ENCODE data around the gene KRT84. TPM values are rescaled to one million over a fixed set of nuclear protein-coding genes. Genes with fewer than 3 reads are reported as not detected.

Gene KRT84
- total and polyA plus RNA-seq, 5 donors from 2014 or later, result not detected

DNA sequence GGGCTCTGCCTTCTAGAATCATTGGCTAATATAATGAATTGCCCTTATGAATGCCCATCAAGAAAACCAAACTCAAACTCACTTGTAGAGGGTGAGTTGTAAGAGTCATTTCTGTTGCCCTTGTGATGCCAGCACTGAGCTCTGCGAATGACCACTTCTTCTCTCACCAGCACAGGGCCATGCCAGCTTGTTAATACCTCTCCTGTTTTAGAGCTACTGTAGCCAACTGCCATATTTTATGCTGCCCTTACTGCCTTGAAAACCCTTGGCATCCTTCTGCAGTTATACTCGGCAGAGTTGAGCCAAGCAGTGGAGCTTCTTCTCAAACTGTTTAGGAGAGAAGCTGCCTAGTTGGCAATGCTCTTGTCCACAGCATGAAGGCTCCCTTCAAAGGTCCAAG is 40.6 kb upstream of the KRT84 start:
- Mint-ChIP-seq H3K27me3 (peaks cover 14% of the 10 kb centered on the region), H3K27ac (no peak overlapping the region), H3K9me3 (no peaks in the 10 kb centered on the region), H3K4me1 (no peaks in the 10 kb centered on the region), H3K4me3 (no peak overlapping the region), H3K36me3 (no peaks in the 10 kb centered on the region)
- no peaks in the 10 kb centered on the region for H3K4me1 ChIP-seq (ENCODE audit: control insufficient read depth, insufficient read depth, low read length, poor library complexity, severe bottlenecking)
- no peaks in the 10 kb centered on the region for H3K9me3 ChIP-seq (ENCODE audit: control insufficient read depth in 2 of 2, low read length in 2 of 2)
- ATAC-seq (ENCODE audit: low read depth in 2 of 2), result no peak
- no peaks in the 10 kb centered on the region for H3K36me3 ChIP-seq (ENCODE audit: control insufficient read depth, insufficient read depth, low read length)
- H3K27ac ChIP-seq (ENCODE audit: insufficient read depth, low read length, poor library complexity, severe bottlenecking), result no peak overlapping the region
- H3K4me3 ChIP-seq (ENCODE audit: low read depth, low read length), result no peak overlapping the region
- no peak for DNase-seq
- no peaks in the 10 kb centered on the region for H3K27me3 ChIP-seq (ENCODE audit: control insufficient read depth, insufficient read depth, low read length)

DNA sequence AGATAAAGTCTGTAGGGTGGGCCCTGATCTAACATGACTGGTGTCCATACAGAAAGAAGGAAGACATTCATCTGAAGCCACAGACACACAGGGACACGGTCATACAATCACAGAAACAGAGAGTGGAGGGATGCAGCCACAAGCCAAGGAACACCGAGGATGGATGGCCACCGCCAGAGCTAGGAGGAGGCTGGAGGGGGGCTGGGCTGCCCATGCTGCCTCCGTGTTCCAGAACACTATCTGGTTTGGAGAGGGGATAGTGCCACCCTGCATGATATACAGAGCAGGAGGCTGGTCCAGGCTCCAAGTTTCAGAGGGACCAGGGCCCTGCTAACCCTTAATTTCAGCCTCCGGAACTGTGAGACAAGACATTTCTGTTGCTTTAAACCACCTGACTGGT is 40.0 kb upstream of the KRT84 start:
- H3K4me3 Mint-ChIP-seq, result no peak overlapping the region
- H3K27ac Mint-ChIP-seq, result no peak overlapping the region
- no peaks in the 10 kb centered on the region for H3K4me1 Mint-ChIP-seq
- no peak for ATAC-seq (ENCODE audit: low read depth in 2 of 2)
- no peaks in the 10 kb centered on the region for H3K9me3 ChIP-seq (ENCODE audit: control insufficient read depth in 2 of 2, low read length in 2 of 2)
- H3K27me3 Mint-ChIP-seq, result peaks cover 16% of the 10 kb centered on the region
- H3K36me3 Mint-ChIP-seq, result no peaks in the 10 kb centered on the region
- H3K27ac ChIP-seq (ENCODE audit: insufficient read depth, low read length, poor library complexity, severe bottlenecking), result no peak overlapping the region
- no peaks in the 10 kb centered on the region for H3K27me3 ChIP-seq (ENCODE audit: control insufficient read depth, insufficient read depth, low read length)
- no peaks in the 10 kb centered on the region for H3K4me1 ChIP-seq (ENCODE audit: control insufficient read depth, insufficient read depth, low read length, poor library complexity, severe bottlenecking)
- no peaks in the 10 kb centered on the region for H3K36me3 ChIP-seq (ENCODE audit: control insufficient read depth, insufficient read depth, low read length)
- no peaks in the 10 kb centered on the region for H3K9me3 Mint-ChIP-seq
- no peak overlapping the region for H3K4me3 ChIP-seq (ENCODE audit: low read depth, low read length)
- no peak for DNase-seq

DNA sequence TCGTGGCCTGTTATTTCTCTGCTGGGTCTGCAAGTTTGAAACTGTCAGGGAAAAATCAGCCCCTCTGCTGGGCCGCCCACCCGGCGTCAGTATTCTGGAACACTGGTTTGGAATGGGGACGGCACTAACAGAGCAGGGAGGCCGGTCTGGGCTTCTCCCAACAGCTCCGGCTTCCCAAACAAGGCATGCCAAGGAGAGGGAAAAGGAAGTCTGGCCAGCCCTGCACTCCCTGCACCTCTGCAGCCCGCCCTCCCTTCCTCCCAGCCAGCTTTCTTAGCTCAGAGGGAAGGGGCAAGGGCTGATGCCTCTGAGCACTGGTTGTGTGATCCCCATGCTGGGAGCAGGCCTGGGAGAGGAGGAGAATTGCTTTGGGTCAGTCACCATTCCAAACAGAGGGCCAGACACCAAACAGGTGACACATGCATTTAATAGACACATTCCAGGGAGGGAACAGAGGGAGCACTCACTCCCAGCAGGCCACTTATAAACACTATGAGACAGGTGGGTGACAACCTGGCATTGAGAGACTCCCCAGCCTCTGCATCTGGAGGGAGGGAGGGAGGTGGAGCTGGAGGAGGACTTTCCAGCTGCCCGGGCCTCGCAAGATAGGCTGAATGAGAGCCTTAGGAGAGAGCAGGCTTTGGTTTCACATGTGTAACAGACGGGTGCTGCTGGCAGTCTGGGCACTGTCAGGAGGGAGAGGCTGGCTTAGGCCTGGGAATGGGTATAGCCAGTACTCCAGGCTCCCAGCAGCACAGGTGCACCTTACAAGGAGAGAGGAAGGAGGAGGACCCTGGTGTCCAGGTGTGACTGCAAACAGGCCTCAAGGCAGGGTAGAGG is 38.4 kb upstream of the KRT84 start:
- no peak for ATAC-seq (ENCODE audit: low read depth in 2 of 2)
- Histone ChIP-seq H3K36me3 (ENCODE audit: control insufficient read depth, insufficient read depth, low read length) (no peaks in the 10 kb centered on the region), H3K27ac (ENCODE audit: insufficient read depth, low read length, poor library complexity, severe bottlenecking) (no peak overlapping the region), H3K4me3 (ENCODE audit: low read depth, low read length) (no peak overlapping the region), H3K27me3 (ENCODE audit: control insufficient read depth, insufficient read depth, low read length) (no peaks in the 10 kb centered on the region), H3K4me1 (ENCODE audit: control insufficient read depth, insufficient read depth, low read length, poor library complexity, severe bottlenecking) (no peaks in the 10 kb centered on the region), H3K9me3 (ENCODE audit: control insufficient read depth in 2 of 2, low read length in 2 of 2) (no peaks in the 10 kb centered on the region)
- no peaks in the 10 kb centered on the region for H3K4me1 Mint-ChIP-seq
- no peak overlapping the region for H3K4me3 Mint-ChIP-seq
- no peak overlapping the region for H3K27ac Mint-ChIP-seq
- H3K9me3 Mint-ChIP-seq, result no peaks in the 10 kb centered on the region
- peaks cover 18% of the 10 kb centered on the region for H3K27me3 Mint-ChIP-seq
- DNase-seq, result no peak
- no peaks in the 10 kb centered on the region for H3K36me3 Mint-ChIP-seq

DNA sequence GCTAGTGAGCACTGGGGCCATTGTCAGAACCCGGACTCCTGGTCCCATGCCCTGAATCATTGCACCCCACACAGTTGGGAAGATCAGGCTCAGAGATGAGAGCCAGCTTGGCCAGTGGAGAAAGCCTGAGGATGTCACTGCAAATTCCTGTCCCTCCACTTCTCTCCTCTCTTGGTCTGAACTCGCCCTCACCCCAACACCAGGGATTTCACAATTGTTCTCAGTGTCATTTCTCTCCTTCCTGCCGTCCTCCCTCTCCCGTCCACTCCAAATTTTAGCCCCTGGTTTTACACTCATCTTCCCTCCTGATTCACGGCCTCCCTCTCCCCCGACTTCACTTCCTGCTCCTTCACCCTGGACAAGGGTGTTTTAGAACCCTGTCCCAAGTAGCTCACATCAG is 37.6 kb upstream of the KRT84 start:
- Mint-ChIP-seq H3K4me1 (no peaks in the 10 kb centered on the region), H3K27me3 (peaks cover 14% of the 10 kb centered on the region), H3K36me3 (no peaks in the 10 kb centered on the region), H3K9me3 (no peaks in the 10 kb centered on the region), H3K4me3 (no peak overlapping the region), H3K27ac (no peak overlapping the region)
- Histone ChIP-seq H3K4me3 (ENCODE audit: low read depth, low read length) (no peak overlapping the region), H3K9me3 (ENCODE audit: control insufficient read depth in 2 of 2, low read length in 2 of 2) (no peaks in the 10 kb centered on the region), H3K4me1 (ENCODE audit: control insufficient read depth, insufficient read depth, low read length, poor library complexity, severe bottlenecking) (no peaks in the 10 kb centered on the region), H3K27ac (ENCODE audit: insufficient read depth, low read length, poor library complexity, severe bottlenecking) (no peak overlapping the region), H3K27me3 (ENCODE audit: control insufficient read depth, insufficient read depth, low read length) (no peaks in the 10 kb centered on the region), H3K36me3 (ENCODE audit: control insufficient read depth, insufficient read depth, low read length) (no peaks in the 10 kb centered on the region)
- ATAC-seq (ENCODE audit: low read depth in 2 of 2) (no peak), DNase-seq (no peak)

DNA sequence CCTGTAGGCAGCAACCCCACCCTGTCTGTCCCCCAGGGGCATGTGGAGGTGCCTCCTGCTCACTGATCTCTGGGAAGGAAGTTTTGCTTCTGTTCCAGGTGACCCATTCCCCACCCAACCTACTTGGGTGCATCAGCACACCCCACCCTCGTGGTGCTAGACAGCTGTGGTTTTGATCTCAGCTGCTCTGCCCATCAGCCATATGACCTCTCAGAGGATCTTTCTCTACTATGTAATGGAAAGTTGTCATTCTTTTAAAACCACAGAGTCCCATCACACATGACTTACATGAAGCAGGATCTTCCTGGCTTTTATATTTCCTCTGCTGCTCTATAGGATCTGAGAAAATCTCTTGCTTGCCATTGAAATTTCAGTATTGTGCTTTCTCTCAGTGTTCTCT is 34.2 kb upstream of the KRT84 start:
- H3K4me3 Mint-ChIP-seq, result no peak overlapping the region
- peaks cover 14% of the 10 kb centered on the region for H3K27me3 Mint-ChIP-seq
- no peak overlapping the region for H3K27ac Mint-ChIP-seq
- ATAC-seq (ENCODE audit: low read depth in 2 of 2), result no peak
- no peaks in the 10 kb centered on the region for H3K9me3 Mint-ChIP-seq
- no peaks in the 10 kb centered on the region for H3K36me3 Mint-ChIP-seq
- H3K4me1 Mint-ChIP-seq, result no peaks in the 10 kb centered on the region
- no peaks in the 10 kb centered on the region for H3K36me3 ChIP-seq (ENCODE audit: control insufficient read depth, insufficient read depth, low read length)
- no peaks in the 10 kb centered on the region for H3K4me1 ChIP-seq (ENCODE audit: control insufficient read depth, insufficient read depth, low read length, poor library complexity, severe bottlenecking)
- H3K4me3 ChIP-seq (ENCODE audit: low read depth, low read length), result no peak overlapping the region
- no peak for DNase-seq
- peaks cover 3% of the 10 kb centered on the region for H3K27me3 ChIP-seq (ENCODE audit: control insufficient read depth, insufficient read depth, low read length)
- H3K27ac ChIP-seq (ENCODE audit: insufficient read depth, low read length, poor library complexity, severe bottlenecking), result no peak overlapping the region
- H3K9me3 ChIP-seq (ENCODE audit: control insufficient read depth in 2 of 2, low read length in 2 of 2), result no peaks in the 10 kb centered on the region

DNA sequence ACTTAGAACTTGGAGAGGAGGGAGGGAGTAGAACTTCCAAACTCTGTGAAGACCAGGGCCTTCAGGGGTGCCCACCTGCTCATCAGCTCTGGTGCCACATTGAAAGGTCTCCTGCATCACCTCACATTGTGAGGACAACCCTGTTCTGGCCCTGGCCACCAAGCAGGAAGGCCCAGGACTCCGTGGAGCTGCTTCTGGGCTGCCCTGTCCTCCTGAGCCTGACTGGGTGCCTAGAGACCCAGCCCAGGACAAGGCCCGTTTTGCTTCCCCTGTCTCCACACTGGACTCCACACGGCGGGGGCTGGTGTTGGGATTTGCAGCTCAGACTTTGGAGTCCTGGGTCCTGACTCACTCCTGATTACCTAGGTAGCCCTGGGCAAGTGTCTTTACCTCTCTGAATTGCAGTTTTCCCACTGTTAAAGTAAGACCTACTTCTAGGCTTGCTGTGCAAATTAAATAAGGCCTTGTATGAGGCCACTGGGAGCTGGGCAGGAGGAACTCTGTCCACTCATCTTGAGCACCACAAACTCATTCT is 33.2 kb upstream of the KRT84 start:
- H3K27ac ChIP-seq (ENCODE audit: insufficient read depth, low read length, poor library complexity, severe bottlenecking), result no peak overlapping the region
- no peak for DNase-seq
- H3K27ac Mint-ChIP-seq, result no peak overlapping the region
- no peaks in the 10 kb centered on the region for H3K4me1 Mint-ChIP-seq
- ATAC-seq (ENCODE audit: low read depth in 2 of 2), result no peak
- H3K27me3 Mint-ChIP-seq, result peaks cover 14% of the 10 kb centered on the region
- no peaks in the 10 kb centered on the region for H3K9me3 ChIP-seq (ENCODE audit: control insufficient read depth in 2 of 2, low read length in 2 of 2)
- H3K4me3 ChIP-seq (ENCODE audit: low read depth, low read length), result no peak overlapping the region
- H3K4me3 Mint-ChIP-seq, result no peak overlapping the region
- peaks cover 3% of the 10 kb centered on the region for H3K27me3 ChIP-seq (ENCODE audit: control insufficient read depth, insufficient read depth, low read length)
- H3K9me3 Mint-ChIP-seq, result no peaks in the 10 kb centered on the region
- no peaks in the 10 kb centered on the region for H3K4me1 ChIP-seq (ENCODE audit: control insufficient read depth, insufficient read depth, low read length, poor library complexity, severe bottlenecking)
- H3K36me3 ChIP-seq (ENCODE audit: control insufficient read depth, insufficient read depth, low read length), result no peaks in the 10 kb centered on the region
- no peaks in the 10 kb centered on the region for H3K36me3 Mint-ChIP-seq

DNA sequence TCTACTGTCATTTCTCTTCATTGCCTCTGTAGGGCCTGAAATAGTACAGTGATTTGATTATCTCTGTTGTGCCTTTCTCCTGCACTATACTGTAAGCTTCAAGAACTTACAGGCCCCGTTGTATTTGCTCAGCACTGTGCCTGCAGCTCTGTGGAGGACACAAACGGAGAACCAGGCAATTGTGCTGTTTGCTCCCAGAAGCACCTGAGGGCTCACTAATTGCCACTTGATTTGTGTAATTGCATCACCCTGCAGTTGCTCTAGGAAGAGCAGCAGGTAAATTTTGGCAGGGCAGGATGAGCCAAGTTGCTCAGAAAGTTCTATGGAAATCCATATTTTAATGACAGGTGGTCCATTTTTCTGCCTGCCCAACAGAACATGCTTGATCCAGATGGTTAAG is 32.3 kb upstream of the KRT84 start:
- H3K4me1 ChIP-seq (ENCODE audit: control insufficient read depth, insufficient read depth, low read length, poor library complexity, severe bottlenecking), result no peaks in the 10 kb centered on the region
- H3K27ac Mint-ChIP-seq, result no peak overlapping the region
- H3K36me3 Mint-ChIP-seq, result no peaks in the 10 kb centered on the region
- no peak overlapping the region for H3K4me3 ChIP-seq (ENCODE audit: low read depth, low read length)
- H3K4me1 Mint-ChIP-seq, result no peaks in the 10 kb centered on the region
- no peak overlapping the region for H3K4me3 Mint-ChIP-seq
- no peaks in the 10 kb centered on the region for H3K9me3 Mint-ChIP-seq
- H3K27me3 Mint-ChIP-seq, result peaks cover 14% of the 10 kb centered on the region
- H3K36me3 ChIP-seq (ENCODE audit: control insufficient read depth, insufficient read depth, low read length), result no peaks in the 10 kb centered on the region
- no peak overlapping the region for H3K27ac ChIP-seq (ENCODE audit: insufficient read depth, low read length, poor library complexity, severe bottlenecking)
- DNase-seq, result no peak
- peaks cover 3% of the 10 kb centered on the region for H3K27me3 ChIP-seq (ENCODE audit: control insufficient read depth, insufficient read depth, low read length)
- ATAC-seq (ENCODE audit: low read depth in 2 of 2), result no peak
- no peaks in the 10 kb centered on the region for H3K9me3 ChIP-seq (ENCODE audit: control insufficient read depth in 2 of 2, low read length in 2 of 2)

DNA sequence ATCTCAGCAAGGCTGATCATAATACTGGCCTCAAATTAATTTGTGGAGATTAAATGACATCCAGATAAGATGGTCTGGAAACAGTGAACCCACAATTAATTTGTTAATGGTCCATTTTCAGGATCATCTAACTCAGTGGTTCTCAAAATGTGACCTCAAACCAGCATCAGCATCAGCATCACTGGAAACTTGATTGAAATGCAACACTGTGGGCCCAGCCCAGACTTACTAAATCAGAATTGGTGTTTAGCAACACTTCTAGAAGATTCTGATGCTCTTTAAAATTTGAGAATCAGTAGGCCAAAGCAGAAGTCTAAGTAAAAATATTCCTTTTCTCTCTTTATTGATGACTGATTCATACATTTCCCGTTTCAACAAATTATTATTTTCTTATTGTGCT is 31.3 kb upstream of the KRT84 start:
- ATAC-seq (ENCODE audit: low read depth in 2 of 2) (no peak), DNase-seq (no peak)
- Histone ChIP-seq H3K9me3 (ENCODE audit: control insufficient read depth in 2 of 2, low read length in 2 of 2) (no peaks in the 10 kb centered on the region), H3K4me1 (ENCODE audit: control insufficient read depth, insufficient read depth, low read length, poor library complexity, severe bottlenecking) (no peaks in the 10 kb centered on the region), H3K36me3 (ENCODE audit: control insufficient read depth, insufficient read depth, low read length) (no peaks in the 10 kb centered on the region), H3K27ac (ENCODE audit: insufficient read depth, low read length, poor library complexity, severe bottlenecking) (no peak overlapping the region), H3K27me3 (ENCODE audit: control insufficient read depth, insufficient read depth, low read length) (peaks cover 3% of the 10 kb centered on the region), H3K4me3 (ENCODE audit: low read depth, low read length) (no peak overlapping the region)
- Mint-ChIP-seq H3K27me3 (peaks cover 14% of the 10 kb centered on the region), H3K4me3 (no peak overlapping the region), H3K4me1 (no peaks in the 10 kb centered on the region), H3K36me3 (no peaks in the 10 kb centered on the region), H3K9me3 (no peaks in the 10 kb centered on the region), H3K27ac (no peak overlapping the region)
